HG03060 (cell line): ENCODE data around the gene ZYG11A.
"Not testable (repeated sequence)": the region's sequence is repeated elsewhere in the genome, so short reads cannot be mapped to it uniquely, and the experiment has no call there.

ENCODE experiments used
- ATAC-seq: cut with Tn5 transposase; IDR thresholded peaks from one replicate; pipeline ENCODE4 v1.9.1; 2021; ENCODE audit warnings: low read depth, moderate number of reproducible peaks; ENCODE audit not compliant: unreplicated experiment

ZYG11A gene

GRCh38 chr1:52842643-52843310, at the start of gene ZYG11A:
Gene ZYG11A, plus strand, starts transcription at chr1:52842760. Its CDS starts 124 bp downstream, at chr1:52842884.
- peak; percentile 47 for ATAC-seq

GRCh38 chr1:52793717-52794116, 48.8 kb upstream of the ZYG11A start:
- ATAC-seq = not testable (repeated sequence)

GRCh38 chr1:52795464-52795863, 47.1 kb upstream of the ZYG11A start:
- no peak for ATAC-seq

GRCh38 chr1:52798331-52798730, 44.2 kb upstream of the ZYG11A start:
- no peak for ATAC-seq

- no peak for ATAC-seq
Measured at GRCh38 chr1:52801011-52801410, 41.5 kb upstream of the ZYG11A start.

- not testable (repeated sequence) for ATAC-seq
Measured at GRCh38 chr1:52804083-52804482, 38.5 kb upstream of the ZYG11A start.

- no peak for ATAC-seq
Measured at GRCh38 chr1:52814465-52814864, 28.1 kb upstream of the ZYG11A start.

GRCh38 chr1:52820830-52821229, 21.7 kb upstream of the ZYG11A start:
- not testable (repeated sequence) for ATAC-seq

- no peak for ATAC-seq
Measured at GRCh38 chr1:52825868-52826267, 16.7 kb upstream of the ZYG11A start.

- no peak for ATAC-seq
Measured at GRCh38 chr1:52834798-52835197, 7.8 kb upstream of the ZYG11A start.

- ATAC-seq = no peak
Measured at GRCh38 chr1:52836035-52836434, 6.5 kb upstream of the ZYG11A start.

GRCh38 chr1:52839175-52839574, 3.4 kb upstream of the ZYG11A start:
- not testable (repeated sequence) for ATAC-seq

GRCh38 chr1:52845119-52845518, 2.6 kb downstream of the ZYG11A start:
- ATAC-seq = not testable (repeated sequence)

- no peak for ATAC-seq
Measured at GRCh38 chr1:52848423-52848822, 5.9 kb downstream of the ZYG11A start.

- no peak for ATAC-seq
Measured at GRCh38 chr1:52850951-52851350, 8.4 kb downstream of the ZYG11A start.

GRCh38 chr1:52852854-52853253, 10.3 kb downstream of the ZYG11A start:
- ATAC-seq = no peak

- no peak for ATAC-seq
Measured at GRCh38 chr1:52855584-52855983, 13.0 kb downstream of the ZYG11A start.

GRCh38 chr1:52856026-52856425, 13.5 kb downstream of the ZYG11A start:
- ATAC-seq = no peak

GRCh38 chr1:52857443-52857842, 14.9 kb downstream of the ZYG11A start:
- ATAC-seq = no peak

- ATAC-seq = no peak
Measured at GRCh38 chr1:52862666-52863458, 20.3 kb downstream of the ZYG11A start.

- peak; percentile 90 for ATAC-seq
Measured at GRCh38 chr1:52867087-52867863, 24.7 kb downstream of the ZYG11A start.
